GM10847 (cell line): ENCODE results near the gene MRPL34.

Experiments used
- POLR2A ChIP-seq: IDR thresholded peaks from 2 replicates; pipeline ENCODE4 v1.6.1; 2011; ENCODE audit not compliant: insufficient read length; ENCODE audit errors: extremely low read depth

Gene MRPL34

GRCh38 chr19:17305517-17306284, at the start of gene MRPL34:
Gene MRPL34, plus strand, starts transcription at chr19:17305872. Its CDS starts 21 bp downstream, at chr19:17305893.
- TF ChIP-seq POLR2A, result peak; percentile 51

GRCh38 chr19:17256130-17256529, 49.5 kb upstream of the MRPL34 start:
- TF ChIP-seq POLR2A, result no peak

- no peak for TF ChIP-seq POLR2A
Observed at GRCh38 chr19:17259118-17259780, 46.4 kb upstream of the MRPL34 start.

GRCh38 chr19:17259934-17260333, 45.7 kb upstream of the MRPL34 start:
- TF ChIP-seq POLR2A, result no peak

GRCh38 chr19:17260842-17261325, 44.8 kb upstream of the MRPL34 start:
- no peak for TF ChIP-seq POLR2A

- TF ChIP-seq POLR2A, result no peak
Observed at GRCh38 chr19:17262557-17262956, 43.1 kb upstream of the MRPL34 start.

- TF ChIP-seq POLR2A, result no peak
Observed at GRCh38 chr19:17263712-17264640, 41.7 kb upstream of the MRPL34 start.

- no peak for TF ChIP-seq POLR2A
Observed at GRCh38 chr19:17264641-17264979, 41.1 kb upstream of the MRPL34 start, which contains the start of gene USHBP1. Gene USHBP1, minus strand, starts transcription at chr19:17264745. Its CDS starts 446 bp downstream, at chr19:17264299.

GRCh38 chr19:17266026-17266425, 39.6 kb upstream of the MRPL34 start:
- no peak for TF ChIP-seq POLR2A

- no peak for TF ChIP-seq POLR2A
Observed at GRCh38 chr19:17266589-17266974, 39.1 kb upstream of the MRPL34 start.

GRCh38 chr19:17266975-17267788, 38.5 kb upstream of the MRPL34 start, which contains the start of gene BABAM1:
Gene BABAM1, plus strand, starts transcription at chr19:17267443. Its CDS starts 1,364 bp downstream, at chr19:17268807.
- peak; percentile 67 for TF ChIP-seq POLR2A

GRCh38 chr19:17268754-17269153, 36.9 kb upstream of the MRPL34 start:
- no peak for TF ChIP-seq POLR2A

- TF ChIP-seq POLR2A, result no peak
Observed at GRCh38 chr19:17275441-17276175, 30.1 kb upstream of the MRPL34 start.

- no peak for TF ChIP-seq POLR2A
Observed at GRCh38 chr19:17279436-17279835, 26.2 kb upstream of the MRPL34 start.
